HCT116 (cell line): Measurements from ENCODE around the gene RNF141. TPM values are rescaled to one million over a fixed set of nuclear protein-coding genes. Genes with fewer than 3 reads are reported as not detected.
A peak's percentile ranks its signal among the peaks of the same experiment; 100 is the strongest.

Source experiments
- ATAC-seq: fragments of 200-7000 bp; cut with Tn5 transposase; 2 replicates; pipeline ENCODE4 v1.9.1; 2020; ENCODE audit warnings: mild to moderate bottlenecking, moderate library complexity
- BruUV-seq: library from RNA; stranded (reverse); fragments of 400-500 nt; replicated peaks from 2 replicates; lab custom pipeline; 2021; lab: Mats Ljungman, UMichigan
- CTCF ChIA-PET: fragments of 300-600 bp; sonication (Branson Sonifier 250); formaldehyde crosslinking; loops from one replicate; lab custom pipeline; 2021; ENCODE audit warnings: antibody characterized with exemption; lab: Charles Lee
- POLR2A ChIA-PET: fragments of 300-600, 350-600 bp; sonication (Branson Sonifier 250); formaldehyde crosslinking; loops from one replicate; lab custom pipeline; 2021; ENCODE audit warnings: antibody characterized with exemption; lab: Charles Lee
- RAD21 ChIA-PET, 2 experiments: fragments of 300-600 bp; sonication (Branson Sonifier 250); formaldehyde crosslinking; loops; one replicate each; lab custom pipeline; 2023; ENCODE audit warnings: low total read pairs in 2 of 2; ENCODE audit not compliant: uncharacterized antibody in 2 of 2, unreplicated experiment in 2 of 2, low non-redundant PET in 1 of 2; lab: Charles Lee
- DNase-seq: peaks from one replicate; pipeline ENCODE4 v3.0.0-alpha.2; 2010; ENCODE audit warnings: low read depth, low spot score
- H2AFZ ChIP-seq: fragments of 200-600 bp; shearing (Covaris generic), sonication (generic); 2 replicates; pipeline ENCODE4 v1.6.1; 2017; ENCODE audit warnings: low read depth, mixed run types, mixed read lengths, antibody characterized with exemption, low read length; ENCODE audit not compliant: poor library complexity, severe bottlenecking
- H3K27ac ChIP-seq: 2 replicates; pipeline ENCODE4 v1.5.1; 2012; ENCODE audit warnings: low read depth, low read length
- H3K27me3 ChIP-seq: fragments of 200-600 bp; sonication (generic); 2 replicates; pipeline ENCODE4 v1.6.1; 2016; ENCODE audit warnings: mixed run types, low read length, mixed read lengths; ENCODE audit not compliant: insufficient read depth
- H3K36me3 ChIP-seq, 2 experiments: fragments of 200-500 bp in 1 of 2; fragments of 200-600 bp in 1 of 2; sonication (Bioruptor generic) in 1 of 2; sonication (generic) in 1 of 2; 2 replicates each; pipeline versions ENCODE4 v1.5.1 to v1.6.1; 2014 to 2016; ENCODE audit warnings: low read length in 2 of 2, inconsistent platforms in 1 of 2, mixed read lengths in 1 of 2, mixed run types in 1 of 2; ENCODE audit not compliant: insufficient read depth in 2 of 2, control insufficient read depth in 1 of 2
- H3K4me1 ChIP-seq, 2 experiments: fragments of 200-600 bp in 1 of 2; sonication (generic) in 1 of 2; 2 replicates each; pipeline versions ENCODE4 v1.5.1 to v1.6.1; 2012 to 2017; ENCODE audit warnings: low read length in 2 of 2, inconsistent platforms in 1 of 2, mild to moderate bottlenecking in 1 of 2, mixed read lengths in 1 of 2, mixed run types in 1 of 2, moderate library complexity in 1 of 2; ENCODE audit not compliant: insufficient read depth in 2 of 2, control insufficient read depth in 1 of 2
- H3K4me2 ChIP-seq: fragments of 200-600 bp; sonication (generic); 2 replicates; pipeline ENCODE4 v1.6.1; 2017; ENCODE audit warnings: mixed run types, low read length, mixed read lengths
- H3K4me3 ChIP-seq, 2 experiments: fragments of 200-600 bp in 1 of 2; sonication (generic) in 1 of 2; replicated peaks in 1 of 2; 2 replicates each; pipeline ENCODE4 v1.5.1; 2011 to 2016; ENCODE audit warnings: low read length in 2 of 2, control low read depth in 1 of 2, low read depth in 1 of 2, mild to moderate bottlenecking in 1 of 2, mixed read lengths in 1 of 2, mixed run types in 1 of 2
- H3K79me2 ChIP-seq: fragments of 200-600 bp; sonication (generic); 2 replicates; pipeline ENCODE4 v1.6.1; 2017; ENCODE audit warnings: mild to moderate bottlenecking, mixed run types, low read length, moderate library complexity, mixed read lengths; ENCODE audit not compliant: insufficient read depth
- H3K9ac ChIP-seq: fragments of 200-600 bp; sonication (generic); 2 replicates; pipeline ENCODE4 v1.6.1; 2016; ENCODE audit warnings: low read length, mixed read lengths
- H3K9me2 ChIP-seq: fragments of 200-600 bp; sonication (generic), shearing (Covaris generic); 2 replicates; pipeline ENCODE4 v1.6.1; 2017; ENCODE audit warnings: mixed run types, mild to moderate bottlenecking, moderate library complexity; ENCODE audit not compliant: insufficient read depth
- H3K9me3 ChIP-seq, 2 experiments: fragments of 200-500 bp in 1 of 2; fragments of 200-600 bp in 1 of 2; sonication (Bioruptor generic) in 1 of 2; sonication (generic) in 1 of 2; 2 replicates each; pipeline ENCODE4 v1.6.1; 2014 to 2017; ENCODE audit warnings: low read length in 2 of 2, mixed read lengths in 2 of 2, inconsistent platforms in 1 of 2, low read depth in 1 of 2, mild to moderate bottlenecking in 1 of 2, mixed run types in 1 of 2, moderate library complexity in 1 of 2; ENCODE audit not compliant: control insufficient read depth in 1 of 2, insufficient read depth in 1 of 2
- H4K20me1 ChIP-seq: fragments of 200-600 bp; sonication (generic), shearing (Covaris generic); 2 replicates; pipeline ENCODE4 v1.6.1; 2017; ENCODE audit warnings: mixed run types, mild to moderate bottlenecking, moderate library complexity; ENCODE audit not compliant: insufficient read depth
- CEBPB ChIP-seq: IDR thresholded peaks from 2 replicates; pipeline ENCODE4 v1.6.1; 2012; ENCODE audit warnings: low read depth
- EZH2 ChIP-seq: fragments of 200-600 bp; sonication (generic); IDR thresholded peaks from 2 replicates; pipeline ENCODE4 v1.6.1; 2017; ENCODE audit warnings: antibody characterized with exemption, mixed run types
- FOSL1 ChIP-seq: IDR thresholded peaks from 2 replicates; pipeline ENCODE4 v1.6.1; 2012; ENCODE audit warnings: low read depth
- POLR2A ChIP-seq: IDR thresholded peaks from 2 replicates; pipeline ENCODE4 v1.7.0; 2011; ENCODE audit warnings: borderline replicate concordance; ENCODE audit not compliant: insufficient read depth, insufficient read length; ENCODE audit errors: extremely low read depth
- RAD21 ChIP-seq: IDR thresholded peaks from 2 replicates; pipeline ENCODE4 v1.6.1; 2012; ENCODE audit warnings: low read depth, mild to moderate bottlenecking
- YY1 ChIP-seq: IDR thresholded peaks from 2 replicates; pipeline ENCODE4 v1.6.1; 2011; ENCODE audit warnings: low read length, low read depth, moderate library complexity, mild to moderate bottlenecking; ENCODE audit not compliant: insufficient replicate concordance; ENCODE audit errors: extremely low read depth
- ZNF274 ChIP-seq: fragments of 200-500 bp; sonication (Bioruptor generic); IDR thresholded peaks from 2 replicates; pipeline ENCODE4 v1.6.1; 2014; ENCODE audit warnings: mild to moderate bottlenecking, low read depth, low read length, inconsistent platforms
- intact Hi-C: fragments of 100-400 bp; cut with micrococcal nuclease; formaldehyde crosslinking; loops from 2 replicates; pipeline ENCODE4 v1.10.0; 2022
- total RNA-seq: library from RNA; stranded (reverse); gene quantifications from one replicate; pipeline ENCODE4 v1.2.1, GENCODE V29; 2021; ENCODE audit not compliant: unreplicated experiment
- TF ChIP-seq, protein P1 (sequence below), 3 experiments: fragments of 200-600 bp in 1 of 3; sonication (generic) in 1 of 3; IDR thresholded peaks in 2 of 3; conservative IDR thresholded peaks in 1 of 3; 2 replicates each; pipeline ENCODE4 v1.5.1; 2012 to 2017; ENCODE audit warnings: low read depth in 2 of 3, low read length in 2 of 3, antibody characterized with exemption in 1 of 3, borderline replicate concordance in 1 of 3, control low read depth in 1 of 3, mild to moderate bottlenecking in 1 of 3, mixed read lengths in 1 of 3, mixed run types in 1 of 3, moderate library complexity in 1 of 3; ENCODE audit not compliant: insufficient read depth in 1 of 3
- TF ChIP-seq, protein P2 (sequence below): IDR thresholded peaks from 2 replicates; pipeline ENCODE4 v1.6.1; 2012
- TF ChIP-seq, protein P3 (sequence below): IDR thresholded peaks from 2 replicates; pipeline ENCODE4 v1.6.1; 2011; ENCODE audit warnings: mild to moderate bottlenecking, low read length, moderate library complexity; ENCODE audit not compliant: insufficient replicate concordance; ENCODE audit errors: extremely low read depth

RNF141 gene
- total RNA-seq, 1 experiment from 2014 or later: 133 TPM

DNA sequence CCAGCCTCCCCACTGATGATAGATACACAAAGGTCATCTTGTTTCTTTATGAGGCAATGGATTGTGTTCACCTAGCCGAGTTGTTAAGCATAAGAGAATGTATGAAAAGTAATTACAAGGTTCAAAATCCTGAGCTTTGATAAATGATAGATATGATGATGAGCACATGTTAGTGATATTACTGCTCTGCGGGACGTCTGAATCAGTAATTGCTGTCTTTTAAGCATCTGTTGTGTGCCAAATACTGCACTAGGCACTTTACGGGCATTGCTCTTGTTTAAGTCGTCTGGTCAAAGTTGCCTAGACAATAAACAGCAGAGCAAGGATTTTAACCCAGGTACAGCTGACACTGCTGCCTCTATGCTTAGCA is 559 bp upstream of the RNF141 start:
- ATAC-seq (peak; percentile 3; the same call in 1 of the 2 replicates), DNase-seq (no peak)
- H3K27me3 ChIP-seq: no peaks in the 10 kb centered on the region
- H3K9me2 ChIP-seq: no peaks in the 10 kb centered on the region
- H3K9ac ChIP-seq: peak overlapping the region; percentile 84
- H3K4me2 ChIP-seq: peak overlapping the region; percentile 90
- TF ChIP-seq, protein P1, sequence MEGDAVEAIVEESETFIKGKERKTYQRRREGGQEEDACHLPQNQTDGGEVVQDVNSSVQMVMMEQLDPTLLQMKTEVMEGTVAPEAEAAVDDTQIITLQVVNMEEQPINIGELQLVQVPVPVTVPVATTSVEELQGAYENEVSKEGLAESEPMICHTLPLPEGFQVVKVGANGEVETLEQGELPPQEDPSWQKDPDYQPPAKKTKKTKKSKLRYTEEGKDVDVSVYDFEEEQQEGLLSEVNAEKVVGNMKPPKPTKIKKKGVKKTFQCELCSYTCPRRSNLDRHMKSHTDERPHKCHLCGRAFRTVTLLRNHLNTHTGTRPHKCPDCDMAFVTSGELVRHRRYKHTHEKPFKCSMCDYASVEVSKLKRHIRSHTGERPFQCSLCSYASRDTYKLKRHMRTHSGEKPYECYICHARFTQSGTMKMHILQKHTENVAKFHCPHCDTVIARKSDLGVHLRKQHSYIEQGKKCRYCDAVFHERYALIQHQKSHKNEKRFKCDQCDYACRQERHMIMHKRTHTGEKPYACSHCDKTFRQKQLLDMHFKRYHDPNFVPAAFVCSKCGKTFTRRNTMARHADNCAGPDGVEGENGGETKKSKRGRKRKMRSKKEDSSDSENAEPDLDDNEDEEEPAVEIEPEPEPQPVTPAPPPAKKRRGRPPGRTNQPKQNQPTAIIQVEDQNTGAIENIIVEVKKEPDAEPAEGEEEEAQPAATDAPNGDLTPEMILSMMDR (IDR thresholded peaks at IDR 0.05 in 2 of 3, conservative IDR thresholded peaks at IDR 0.05 in 1 of 3; ENCODE audit: borderline replicate concordance in 1 of 3, insufficient read depth in 1 of 3, low read depth in 2 of 3, low read length in 2 of 3): no peak
- TF ChIP-seq ZNF274 (no peak), POLR2A (no peak), CEBPB (no peak)
- H3K79me2 ChIP-seq: peaks cover 44% of the 10 kb centered on the region
- H4K20me1 ChIP-seq: no peaks in the 10 kb centered on the region
- intact Hi-C loops: loop anchor here (5.0 kb wide), 1 partner anchor 111 kb away; no protein-coding TSS in a partner anchor
- H3K27ac ChIP-seq: peak overlapping the region; percentile 94
- peak overlapping the region; percentile 76 to 83 for H3K4me3 ChIP-seq
- H3K9me3 ChIP-seq: no peaks in the 10 kb centered on the region
- no peak overlapping the region for H2AFZ ChIP-seq
- ChIA-PET RAD21 (interaction anchor here (0.9 to 1.5 kb wide), 3 partner anchors 83 to 135 kb away, joined by 3 to 5 read pairs (median 3); no protein-coding TSS in a partner anchor), CTCF (interaction anchor here (0.9 to 2.5 kb wide), 10 partner anchors 10 to 175 kb away, joined by 3 to 25 read pairs (median 6); no protein-coding TSS in a partner anchor), POLR2A (interaction anchor here (1.0 to 1.6 kb wide), 8 partner anchors 11 to 113 kb away, joined by 3 to 15 read pairs (median 6); partner anchors contain the start of gene AMPD3)
- H3K4me1 ChIP-seq: peaks cover 37 to 49% of the 10 kb centered on the region in 2 experiments
- BruUV-seq: TSS peak; percentile 74
- no peaks in the 10 kb centered on the region for H3K36me3 ChIP-seq

DNA sequence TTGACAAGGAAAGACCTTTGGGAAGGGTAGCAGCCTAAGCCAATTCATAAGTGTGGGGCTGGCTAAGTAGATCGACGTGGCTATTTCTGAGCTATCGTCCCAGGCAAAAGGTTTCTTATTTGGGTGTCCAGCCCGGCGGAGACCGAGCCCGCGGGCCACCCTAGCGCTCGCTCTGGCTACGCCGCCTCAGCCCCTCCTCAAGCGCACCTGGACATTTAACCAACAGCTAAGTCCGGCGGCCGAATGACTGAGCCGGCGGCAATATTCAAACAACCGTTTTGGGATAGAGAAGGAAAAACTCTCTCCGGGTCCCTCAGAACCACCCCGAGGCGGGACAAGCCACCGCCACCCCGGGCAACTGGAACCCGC is 457 bp downstream of the RNF141 start:
- Histone ChIP-seq H3K9ac (peak overlapping the region; percentile 84), H3K4me1 (peaks cover 40 to 59% of the 10 kb centered on the region in 2 experiments), H3K27me3 (no peaks in the 10 kb centered on the region), H3K36me3 (no peaks in the 10 kb centered on the region), H3K4me2 (peak overlapping the region; percentile 90), H3K9me3 (no peaks in the 10 kb centered on the region), H2AFZ (no peak overlapping the region), H3K27ac (peak overlapping the region; percentile 94), H3K79me2 (peaks cover 54% of the 10 kb centered on the region), H3K9me2 (no peaks in the 10 kb centered on the region), H3K4me3 (peak overlapping the region; percentile 76 to 83), H4K20me1 (no peaks in the 10 kb centered on the region)
- intact Hi-C loops: loop anchor here (5.0 kb wide), 1 partner anchor 112 kb away; no protein-coding TSS in a partner anchor
- DNase-seq: no peak
- BruUV-seq: no TSS peak
- peak; percentile 44 for ATAC-seq
- RAD21 ChIA-PET: interaction anchor here (0.6 to 1.5 kb wide), 6 partner anchors 84 to 195 kb away, joined by 3 to 5 read pairs (median 3); partner anchors contain the start of gene AMPD3 (in 1 of the 2)
- POLR2A ChIA-PET: interaction anchor here (1.0 to 1.9 kb wide), 11 partner anchors 9 to 134 kb away, joined by 3 to 15 read pairs (median 5); partner anchors contain the start of gene AMPD3
- CTCF ChIA-PET: interaction anchor here (0.7 to 2.5 kb wide), 20 partner anchors 9 to 194 kb away, joined by 3 to 25 read pairs (median 4); no protein-coding TSS in a partner anchor
- TF ChIP-seq YY1 (no peak), CEBPB (no peak), EZH2 (no peak), FOSL1 (no peak), RAD21 (no peak), ZNF274 (no peak)
- TF ChIP-seq, protein P2, sequence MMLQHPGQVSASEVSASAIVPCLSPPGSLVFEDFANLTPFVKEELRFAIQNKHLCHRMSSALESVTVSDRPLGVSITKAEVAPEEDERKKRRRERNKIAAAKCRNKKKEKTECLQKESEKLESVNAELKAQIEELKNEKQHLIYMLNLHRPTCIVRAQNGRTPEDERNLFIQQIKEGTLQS: no peak
- TF ChIP-seq, protein P3, sequence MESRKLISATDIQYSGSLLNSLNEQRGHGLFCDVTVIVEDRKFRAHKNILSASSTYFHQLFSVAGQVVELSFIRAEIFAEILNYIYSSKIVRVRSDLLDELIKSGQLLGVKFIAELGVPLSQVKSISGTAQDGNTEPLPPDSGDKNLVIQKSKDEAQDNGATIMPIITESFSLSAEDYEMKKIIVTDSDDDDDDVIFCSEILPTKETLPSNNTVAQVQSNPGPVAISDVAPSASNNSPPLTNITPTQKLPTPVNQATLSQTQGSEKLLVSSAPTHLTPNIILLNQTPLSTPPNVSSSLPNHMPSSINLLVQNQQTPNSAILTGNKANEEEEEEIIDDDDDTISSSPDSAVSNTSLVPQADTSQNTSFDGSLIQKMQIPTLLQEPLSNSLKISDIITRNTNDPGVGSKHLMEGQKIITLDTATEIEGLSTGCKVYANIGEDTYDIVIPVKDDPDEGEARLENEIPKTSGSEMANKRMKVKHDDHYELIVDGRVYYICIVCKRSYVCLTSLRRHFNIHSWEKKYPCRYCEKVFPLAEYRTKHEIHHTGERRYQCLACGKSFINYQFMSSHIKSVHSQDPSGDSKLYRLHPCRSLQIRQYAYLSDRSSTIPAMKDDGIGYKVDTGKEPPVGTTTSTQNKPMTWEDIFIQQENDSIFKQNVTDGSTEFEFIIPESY: no peak
